A204.1 (cell line): ENCODE data around the gene KIF12.
"Not testable (repeated sequence)": the region's sequence is repeated elsewhere in the genome, so short reads cannot be mapped to it uniquely, and the experiment has no call there.

Source experiments
- FAIRE-seq: peaks from 2 replicates; lab custom pipeline; 2012; peaks lifted over from hg19 to GRCh38; lab: Jason Lieb, UNC

The KIF12 gene

GRCh38 chr9:114098936-114099668 lies at the start of gene KIF12:
Gene KIF12, minus strand, starts transcription at chr9:114099292. Its CDS starts 16 bp downstream, at chr9:114099276.
- FAIRE-seq = no peak

GRCh38 chr9:114146735-114147134 lies 47.6 kb upstream of the KIF12 start:
- no peak for FAIRE-seq

- no peak for FAIRE-seq
These were observed 44.1 kb upstream of the KIF12 start for GRCh38 chr9:114143234-114143633.

- no peak for FAIRE-seq
These were observed 42.7 kb upstream of the KIF12 start for GRCh38 chr9:114141553-114142402.

GRCh38 chr9:114140850-114141249 lies 41.8 kb upstream of the KIF12 start:
- no peak for FAIRE-seq

GRCh38 chr9:114140401-114140800 lies 41.3 kb upstream of the KIF12 start:
- FAIRE-seq = no peak

- no peak for FAIRE-seq
These were observed 40.0 kb upstream of the KIF12 start for GRCh38 chr9:114139071-114139470.

- FAIRE-seq = no peak
These were observed 39.5 kb upstream of the KIF12 start for GRCh38 chr9:114138552-114138971.

- no peak for FAIRE-seq
These were observed 38.7 kb upstream of the KIF12 start for GRCh38 chr9:114137831-114138230.

GRCh38 chr9:114134827-114135396 lies 35.8 kb upstream of the KIF12 start:
- FAIRE-seq = no peak

- no peak for FAIRE-seq
These were observed 33.4 kb upstream of the KIF12 start for GRCh38 chr9:114132550-114132918.

GRCh38 chr9:114131808-114132549 lies 32.9 kb upstream of the KIF12 start:
- FAIRE-seq = no peak

GRCh38 chr9:114130624-114131277 lies 31.7 kb upstream of the KIF12 start:
- no peak for FAIRE-seq

GRCh38 chr9:114130141-114130540 lies 31.0 kb upstream of the KIF12 start:
- no peak for FAIRE-seq

- FAIRE-seq = not testable (repeated sequence)
These were observed 29.7 kb upstream of the KIF12 start for GRCh38 chr9:114128759-114129158.

GRCh38 chr9:114126247-114127060 lies 27.4 kb upstream of the KIF12 start:
- FAIRE-seq = no peak

GRCh38 chr9:114125476-114126013 lies 26.5 kb upstream of the KIF12 start:
- FAIRE-seq = no peak

GRCh38 chr9:114124666-114125475 lies 25.8 kb upstream of the KIF12 start:
- no peak for FAIRE-seq

- no peak for FAIRE-seq
These were observed 25.0 kb upstream of the KIF12 start for GRCh38 chr9:114124138-114124537.
